Vagina (tissue), 2 donors: Measurements from ENCODE around the gene AKAP10. TPM values are rescaled to one million over a fixed set of nuclear protein-coding genes. Genes with fewer than 3 reads are reported as not detected.

Experiments
- DNase-seq, 2 donors: peaks; one replicate each; pipeline ENCODE4 v3.0.0-alpha.2; 2017; ENCODE audit errors: extremely low spot score in 2 of 2
- H3K27ac ChIP-seq: fragments of 200-600 bp; sonication (generic); one replicate; pipeline ENCODE4 v1.5.1; 2019
- H3K27me3 ChIP-seq: fragments of 200-600 bp; sonication (generic); one replicate; pipeline ENCODE4 v1.5.1; 2019
- H3K36me3 ChIP-seq, 2 donors: fragments of 200-600 bp; sonication (generic); one replicate each; pipeline ENCODE4 v1.5.1; 2017 to 2019
- H3K4me1 ChIP-seq: fragments of 200-600 bp; sonication (generic); one replicate; pipeline ENCODE4 v1.5.1; 2019
- H3K4me3 ChIP-seq, 2 donors: fragments of 200-600 bp; sonication (generic); 1 replicate in 1 of 2; 2 replicates in 1 of 2; pipeline ENCODE4 v1.5.1; 2016 to 2019
- H3K9me3 ChIP-seq: fragments of 200-600 bp; sonication (generic); one replicate; pipeline ENCODE4 v1.5.1; 2019
- POLR2A ChIP-seq, 2 donors: fragments of 450-650 bp; IDR thresholded peaks; one replicate each; pipeline ENCODE4 v1.6.1; 2017; ENCODE audit warnings: antibody characterized with exemption in 2 of 2, mild to moderate bottlenecking in 2 of 2, moderate library complexity in 2 of 2
- POLR2AphosphoS5 ChIP-seq, 2 donors: sonication (generic); formaldehyde crosslinking; IDR thresholded peaks; one replicate each; pipeline ENCODE4 v1.9.0; 2017; ENCODE audit warnings: antibody characterized with exemption in 2 of 2, mild to moderate bottlenecking in 2 of 2, low read depth in 1 of 2; ENCODE audit not compliant: insufficient read depth in 1 of 2
- intact Hi-C: fragments of 100-400 bp; cut with DNase I; formaldehyde crosslinking; loops from one replicate; pipeline ENCODE4 v1.15.1; 2023
- total RNA-seq: library from RNA; depleted of rRNA; stranded (reverse); fragments of >200 nt; gene quantifications from one replicate; pipeline ENCODE4 v1.2.3, GENCODE V29; 2016
- TF ChIP-seq, protein P1 (sequence below), 3 experiments: fragments of 450-650 bp in 2 of 3; fragments of 200-600 bp in 1 of 3; sonication (generic) in 1 of 3; IDR thresholded peaks; one replicate each; pipeline ENCODE4 v1.5.1; 2017 to 2019; ENCODE audit warnings: antibody characterized with exemption in 3 of 3, mild to moderate bottlenecking in 2 of 3, moderate library complexity in 2 of 3

The AKAP10 gene
- total RNA-seq, 1 donor from 2014 or later = 23.3 TPM

DNA sequence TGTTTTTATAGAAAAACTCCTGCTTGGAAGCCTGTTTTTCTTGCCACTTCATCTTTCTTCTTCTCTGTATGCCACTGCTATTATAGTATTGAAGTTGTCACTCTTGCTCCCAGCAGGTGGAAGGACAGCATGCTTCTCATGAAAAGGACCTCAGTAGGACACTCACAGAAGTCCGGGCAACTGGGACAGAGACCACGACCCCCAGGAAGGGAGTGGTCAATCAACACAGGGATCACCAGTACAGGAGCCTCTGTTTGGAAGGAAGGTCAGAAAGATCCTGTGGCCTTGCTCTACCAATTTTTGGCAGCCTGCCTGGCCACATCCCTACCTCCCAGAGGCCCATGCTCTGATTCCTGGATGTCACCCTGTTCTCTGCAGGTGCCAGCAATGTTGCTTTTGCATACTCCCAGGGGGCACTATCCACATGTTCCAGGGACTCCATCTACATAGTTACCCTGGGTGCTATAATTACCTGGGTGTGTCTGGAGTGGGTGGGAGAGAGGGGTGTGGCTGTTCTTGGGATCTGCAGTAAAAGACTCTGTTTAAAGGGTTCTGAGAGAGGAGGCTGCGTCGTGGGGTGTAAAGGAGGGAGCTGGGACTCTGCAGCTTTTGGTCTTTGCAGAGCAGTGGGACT lies 13.7 kb upstream of the AKAP10 start:
- no peak for DNase-seq
- Histone ChIP-seq H3K9me3 (no peaks in the 10 kb centered on the region), H3K4me3 (no peak overlapping the region), H3K27ac (no peak overlapping the region), H3K4me1 (peaks cover 6% of the 10 kb centered on the region), H3K36me3 (no peaks in the 10 kb centered on the region), H3K27me3 (no peaks in the 10 kb centered on the region)
- intact Hi-C loops = loop anchor here (5.0 to 10.0 kb wide), 2 partner anchors 131 to 323 kb away; no protein-coding TSS in a partner anchor
- TF ChIP-seq, protein P1, sequence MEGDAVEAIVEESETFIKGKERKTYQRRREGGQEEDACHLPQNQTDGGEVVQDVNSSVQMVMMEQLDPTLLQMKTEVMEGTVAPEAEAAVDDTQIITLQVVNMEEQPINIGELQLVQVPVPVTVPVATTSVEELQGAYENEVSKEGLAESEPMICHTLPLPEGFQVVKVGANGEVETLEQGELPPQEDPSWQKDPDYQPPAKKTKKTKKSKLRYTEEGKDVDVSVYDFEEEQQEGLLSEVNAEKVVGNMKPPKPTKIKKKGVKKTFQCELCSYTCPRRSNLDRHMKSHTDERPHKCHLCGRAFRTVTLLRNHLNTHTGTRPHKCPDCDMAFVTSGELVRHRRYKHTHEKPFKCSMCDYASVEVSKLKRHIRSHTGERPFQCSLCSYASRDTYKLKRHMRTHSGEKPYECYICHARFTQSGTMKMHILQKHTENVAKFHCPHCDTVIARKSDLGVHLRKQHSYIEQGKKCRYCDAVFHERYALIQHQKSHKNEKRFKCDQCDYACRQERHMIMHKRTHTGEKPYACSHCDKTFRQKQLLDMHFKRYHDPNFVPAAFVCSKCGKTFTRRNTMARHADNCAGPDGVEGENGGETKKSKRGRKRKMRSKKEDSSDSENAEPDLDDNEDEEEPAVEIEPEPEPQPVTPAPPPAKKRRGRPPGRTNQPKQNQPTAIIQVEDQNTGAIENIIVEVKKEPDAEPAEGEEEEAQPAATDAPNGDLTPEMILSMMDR (IDR thresholded peaks at IDR 0.05) = no peak
- TF ChIP-seq POLR2A (IDR thresholded peaks at IDR 0.05) (no peak), POLR2AphosphoS5 (IDR thresholded peaks at IDR 0.05; ENCODE audit: insufficient read depth in 1 of 2, low read depth in 1 of 2) (no peak)

DNA sequence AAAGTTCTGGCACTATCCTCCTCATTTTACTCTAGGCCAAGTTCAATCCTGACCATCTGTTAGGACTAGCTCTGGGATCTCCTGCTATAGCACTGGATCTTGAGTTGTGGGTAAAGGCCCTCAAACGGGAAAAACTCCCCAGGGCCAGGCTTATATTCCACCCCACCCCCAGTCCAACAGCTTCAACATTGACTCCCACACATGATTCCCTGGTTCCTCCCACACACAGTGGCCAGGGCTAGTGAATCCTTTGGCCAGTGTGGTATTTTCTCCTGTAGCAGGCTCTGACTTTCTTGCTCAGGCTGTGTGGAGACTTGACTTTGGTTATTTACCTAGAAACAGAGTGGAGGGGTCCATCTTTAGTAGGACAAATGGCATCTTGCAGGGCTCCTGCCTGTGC lies 10.3 kb upstream of the AKAP10 start:
- no peak for DNase-seq
- Histone ChIP-seq H3K27me3 (no peaks in the 10 kb centered on the region), H3K9me3 (no peaks in the 10 kb centered on the region), H3K4me1 (peaks cover under 1% of the 10 kb centered on the region), H3K27ac (no peak overlapping the region), H3K36me3 (no peaks in the 10 kb centered on the region), H3K4me3 (no peak overlapping the region)
- intact Hi-C loops = loop anchor here (10.0 kb wide), 1 partner anchor 237 kb away; no protein-coding TSS in a partner anchor
- TF ChIP-seq POLR2AphosphoS5 (IDR thresholded peaks at IDR 0.05; ENCODE audit: insufficient read depth in 1 of 2, low read depth in 1 of 2) (no peak), POLR2A (IDR thresholded peaks at IDR 0.05) (no peak)
- TF ChIP-seq, protein P1 (IDR thresholded peaks at IDR 0.05) = no peak

DNA sequence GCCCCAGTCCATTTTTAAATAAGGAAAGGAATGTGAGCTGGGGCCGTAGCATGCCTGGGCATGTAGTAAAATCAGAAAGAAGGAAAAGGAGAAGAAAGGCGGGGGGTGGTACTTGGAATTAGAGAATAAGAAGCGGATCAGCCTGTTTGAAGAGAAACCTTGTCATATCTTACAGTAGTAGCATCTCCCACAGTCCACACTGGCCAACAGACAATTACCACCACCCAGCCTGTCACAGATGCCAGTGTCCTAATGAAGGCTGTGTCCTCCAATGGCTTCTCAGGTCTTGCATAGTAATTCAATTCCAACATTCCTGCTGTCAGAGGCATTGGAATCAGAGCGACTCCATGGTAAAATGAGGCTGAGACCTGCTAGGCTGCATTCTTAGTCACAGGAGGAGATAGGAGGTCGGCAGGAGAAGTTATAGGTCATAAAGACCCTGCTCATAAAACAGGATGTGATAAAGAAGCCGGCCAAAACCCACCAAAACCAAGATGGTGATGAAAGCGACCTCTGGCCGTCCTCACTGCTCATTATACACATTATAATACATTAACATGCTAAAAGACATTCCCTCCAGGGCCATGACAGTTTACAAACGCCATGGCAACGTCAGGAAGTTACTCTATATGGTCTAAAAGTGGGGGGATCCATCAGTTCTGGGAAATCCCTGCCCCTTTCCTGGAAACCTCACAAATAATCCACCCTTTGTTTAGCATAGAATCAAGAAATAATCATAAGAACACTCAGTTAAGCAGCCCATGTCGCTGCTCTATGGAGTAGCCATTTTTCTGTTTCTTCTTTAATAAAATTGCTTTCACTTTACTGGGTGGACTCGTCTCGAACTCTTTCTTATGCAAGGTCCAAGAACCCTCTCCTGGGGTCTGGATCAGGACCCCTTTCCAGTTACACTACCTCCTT lies 9.6 kb upstream of the AKAP10 start:
- intact Hi-C loops = loop anchor here (10.0 kb wide), 1 partner anchor 238 kb away; no protein-coding TSS in a partner anchor
- H3K27me3 ChIP-seq = no peaks in the 10 kb centered on the region
- H3K36me3 ChIP-seq = no peaks in the 10 kb centered on the region
- no peaks in the 10 kb centered on the region for H3K4me1 ChIP-seq
- no peaks in the 10 kb centered on the region for H3K9me3 ChIP-seq
- no peak overlapping the region for H3K27ac ChIP-seq
- no peak for DNase-seq
- H3K4me3 ChIP-seq = no peak overlapping the region
- TF ChIP-seq POLR2AphosphoS5 (IDR thresholded peaks at IDR 0.05; ENCODE audit: insufficient read depth in 1 of 2, low read depth in 1 of 2) = no peak
- TF ChIP-seq, protein P1 (IDR thresholded peaks at IDR 0.05) = no peak
- TF ChIP-seq POLR2A (IDR thresholded peaks at IDR 0.05) = no peak

DNA sequence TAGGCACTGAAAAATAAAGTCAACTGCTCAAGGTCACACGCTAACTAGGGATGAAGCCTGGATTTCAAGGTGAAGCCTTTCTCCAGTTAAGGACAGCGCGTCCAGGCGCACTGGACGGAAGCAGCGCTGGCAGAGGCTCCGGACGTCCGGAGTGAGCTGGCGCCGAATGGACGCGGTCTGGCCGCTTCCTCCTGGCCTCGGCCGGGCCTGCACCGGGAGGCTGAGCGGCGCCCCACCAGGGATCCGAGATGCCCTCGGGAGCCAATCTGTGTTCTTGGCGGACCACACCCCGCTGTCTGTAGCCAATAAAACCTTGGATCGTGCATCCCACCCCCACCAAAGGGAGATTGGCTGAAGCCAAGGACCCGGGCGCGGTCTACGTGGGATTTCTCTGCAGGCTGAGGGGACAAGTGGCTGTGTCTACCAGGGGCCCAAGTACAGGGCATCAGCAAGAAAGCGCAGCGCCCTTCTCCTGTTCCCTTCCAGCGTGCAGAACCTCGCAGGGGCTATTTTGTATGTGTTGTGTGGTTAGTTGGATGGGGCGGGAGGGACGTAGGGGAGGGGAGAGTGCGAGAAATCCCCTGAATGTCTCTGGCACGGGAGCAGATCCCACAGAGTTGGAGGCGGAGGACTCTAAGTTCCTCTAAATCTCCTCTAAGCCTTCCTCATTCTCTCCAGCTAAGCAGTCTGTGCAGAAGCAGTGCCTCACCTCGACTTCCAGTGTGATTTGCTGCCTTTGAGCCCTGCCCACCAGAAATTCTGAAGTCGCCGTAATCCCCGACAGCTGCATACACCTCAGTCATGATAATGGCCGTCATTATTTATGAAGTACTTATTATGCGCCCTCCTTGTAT lies 2.5 kb upstream of the AKAP10 start:
- Histone ChIP-seq H3K4me1 (peaks cover 31% of the 10 kb centered on the region), H3K4me3 (no peak overlapping the region), H3K27me3 (no peaks in the 10 kb centered on the region), H3K36me3 (no peaks in the 10 kb centered on the region), H3K27ac (no peak overlapping the region), H3K9me3 (no peaks in the 10 kb centered on the region)
- intact Hi-C loops = loop anchor here (10.0 kb wide), 1 partner anchor 245 kb away; no protein-coding TSS in a partner anchor
- TF ChIP-seq POLR2AphosphoS5 (IDR thresholded peaks at IDR 0.05; ENCODE audit: insufficient read depth in 1 of 2, low read depth in 1 of 2) = no peak
- TF ChIP-seq, protein P1 (IDR thresholded peaks at IDR 0.05) = no peak
- no peak for TF ChIP-seq POLR2A (IDR thresholded peaks at IDR 0.05)
- no peak for DNase-seq
